Thoracic aorta (tissue), 2 donors: ENCODE results near the gene OXTR. TPM values are rescaled to one million over a fixed set of nuclear protein-coding genes. Genes with fewer than 3 reads are reported as not detected.

Source experiments
- ATAC-seq: fragments of 150-250 bp; one replicate; pipeline ENCODE4 v1.8.0; 2017; ENCODE audit warnings: low read depth; ENCODE audit not compliant: insufficient number of reproducible peaks, low FRiP score
- DNase-seq: peaks from one replicate; pipeline ENCODE4 v3.0.0-alpha.2; 2020; ENCODE audit warnings: low spot score
- H3K27ac ChIP-seq, 2 donors: fragments of 200-600 bp; sonication (generic); 1 replicate in 1 of 2; 2 replicates in 1 of 2; pipeline ENCODE4 v1.5.1; 2016; ENCODE audit warnings: mild to moderate bottlenecking in 2 of 2, moderate library complexity in 2 of 2
- H3K27me3 ChIP-seq: fragments of 200-600 bp; sonication (generic); replicated peaks from 2 replicates; pipeline ENCODE4 v1.6.0; 2016; ENCODE audit warnings: mild to moderate bottlenecking; ENCODE audit not compliant: insufficient read depth
- H3K36me3 ChIP-seq: fragments of 200-600 bp; sonication (generic); one replicate; pipeline ENCODE4 v1.5.1; 2016
- H3K4me1 ChIP-seq, 2 donors: fragments of 200-600 bp; sonication (generic); 1 replicate in 1 of 2; 2 replicates in 1 of 2; pipeline versions ENCODE4 v1.5.1 to v1.6.0; 2016; ENCODE audit warnings: low read depth in 2 of 2, mild to moderate bottlenecking in 1 of 2; ENCODE audit not compliant: control insufficient read depth in 1 of 2
- H3K4me3 ChIP-seq: fragments of 200-600 bp; sonication (generic); 2 replicates; pipeline ENCODE4 v1.5.1; 2016; ENCODE audit warnings: mild to moderate bottlenecking
- H3K9me3 ChIP-seq: fragments of 200-600 bp; sonication (generic); 2 replicates; pipeline ENCODE4 v1.5.1; 2016
- total RNA-seq, 2 donors: library from RNA; depleted of rRNA; stranded (reverse); fragments of >200 nt; gene quantifications; one replicate each; pipeline versions ENCODE4 v1.1.0 to v1.2.3, GENCODE V29; 2016
- TF ChIP-seq, protein P1 (sequence below): fragments of 200-600 bp; sonication (generic); IDR thresholded peaks from one replicate; pipeline ENCODE4 v1.5.1; 2019; ENCODE audit warnings: antibody characterized with exemption

Gene OXTR
- total RNA-seq, 2 donors from 2014 or later = 2.3 to 55.1 TPM

DNA sequence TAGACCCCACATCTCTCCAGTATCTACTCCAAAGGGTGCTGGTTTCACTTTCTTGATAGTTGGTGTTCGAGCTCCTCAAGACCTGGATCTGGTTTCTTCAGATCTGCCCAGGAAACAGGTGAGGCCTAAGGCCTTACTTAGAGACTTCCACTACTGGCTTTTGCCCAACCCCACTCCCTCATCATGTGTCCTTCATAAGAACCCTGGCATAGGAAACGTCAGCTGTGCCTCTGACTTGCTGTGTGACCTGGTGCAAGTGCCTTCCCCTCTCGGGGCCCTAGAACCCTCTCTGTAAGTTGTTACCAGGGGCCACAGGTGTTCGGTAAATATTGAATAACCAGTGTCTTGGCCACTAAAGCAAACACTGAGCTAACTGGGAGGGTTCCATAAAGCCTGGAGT is 3.9 kb downstream of the OXTR start:
- H3K27ac ChIP-seq = no peak overlapping the region
- H3K27me3 ChIP-seq = no peaks in the 10 kb centered on the region
- H3K9me3 ChIP-seq = no peaks in the 10 kb centered on the region
- peaks cover 8 to 29% of the 10 kb centered on the region in 2 donors for H3K4me1 ChIP-seq
- DNase-seq = no peak
- no peak for ATAC-seq
- H3K36me3 ChIP-seq = no peaks in the 10 kb centered on the region
- no peak overlapping the region for H3K4me3 ChIP-seq
- TF ChIP-seq, protein P1, sequence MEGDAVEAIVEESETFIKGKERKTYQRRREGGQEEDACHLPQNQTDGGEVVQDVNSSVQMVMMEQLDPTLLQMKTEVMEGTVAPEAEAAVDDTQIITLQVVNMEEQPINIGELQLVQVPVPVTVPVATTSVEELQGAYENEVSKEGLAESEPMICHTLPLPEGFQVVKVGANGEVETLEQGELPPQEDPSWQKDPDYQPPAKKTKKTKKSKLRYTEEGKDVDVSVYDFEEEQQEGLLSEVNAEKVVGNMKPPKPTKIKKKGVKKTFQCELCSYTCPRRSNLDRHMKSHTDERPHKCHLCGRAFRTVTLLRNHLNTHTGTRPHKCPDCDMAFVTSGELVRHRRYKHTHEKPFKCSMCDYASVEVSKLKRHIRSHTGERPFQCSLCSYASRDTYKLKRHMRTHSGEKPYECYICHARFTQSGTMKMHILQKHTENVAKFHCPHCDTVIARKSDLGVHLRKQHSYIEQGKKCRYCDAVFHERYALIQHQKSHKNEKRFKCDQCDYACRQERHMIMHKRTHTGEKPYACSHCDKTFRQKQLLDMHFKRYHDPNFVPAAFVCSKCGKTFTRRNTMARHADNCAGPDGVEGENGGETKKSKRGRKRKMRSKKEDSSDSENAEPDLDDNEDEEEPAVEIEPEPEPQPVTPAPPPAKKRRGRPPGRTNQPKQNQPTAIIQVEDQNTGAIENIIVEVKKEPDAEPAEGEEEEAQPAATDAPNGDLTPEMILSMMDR = no peak

DNA sequence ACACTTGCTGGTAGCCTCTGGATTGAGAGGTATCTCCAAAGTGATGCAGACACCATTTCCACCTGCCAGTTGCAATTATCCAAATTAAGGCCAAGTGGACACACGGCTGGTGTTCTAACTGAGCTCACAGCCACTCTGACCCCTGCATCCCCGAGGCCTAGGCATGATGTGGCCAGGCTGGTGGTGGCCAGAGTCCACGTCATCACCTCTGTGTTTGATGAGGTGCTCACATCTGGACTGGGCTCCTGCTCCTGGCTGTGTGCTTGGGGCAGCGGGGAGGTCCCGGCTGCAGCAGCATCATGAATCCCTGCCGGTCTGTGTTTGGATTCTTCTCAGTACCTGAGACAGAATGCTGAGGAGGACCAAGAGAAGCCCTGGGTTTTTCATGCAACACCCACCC is 4.9 kb downstream of the OXTR start:
- no peak overlapping the region for H3K27ac ChIP-seq
- no peaks in the 10 kb centered on the region for H3K27me3 ChIP-seq
- no peaks in the 10 kb centered on the region for H3K9me3 ChIP-seq
- DNase-seq (no peak), ATAC-seq (no peak)
- TF ChIP-seq, protein P1 = no peak
- no peaks in the 10 kb centered on the region for H3K36me3 ChIP-seq
- no peak overlapping the region for H3K4me3 ChIP-seq
- H3K4me1 ChIP-seq = peaks cover 8 to 25% of the 10 kb centered on the region in 2 donors

DNA sequence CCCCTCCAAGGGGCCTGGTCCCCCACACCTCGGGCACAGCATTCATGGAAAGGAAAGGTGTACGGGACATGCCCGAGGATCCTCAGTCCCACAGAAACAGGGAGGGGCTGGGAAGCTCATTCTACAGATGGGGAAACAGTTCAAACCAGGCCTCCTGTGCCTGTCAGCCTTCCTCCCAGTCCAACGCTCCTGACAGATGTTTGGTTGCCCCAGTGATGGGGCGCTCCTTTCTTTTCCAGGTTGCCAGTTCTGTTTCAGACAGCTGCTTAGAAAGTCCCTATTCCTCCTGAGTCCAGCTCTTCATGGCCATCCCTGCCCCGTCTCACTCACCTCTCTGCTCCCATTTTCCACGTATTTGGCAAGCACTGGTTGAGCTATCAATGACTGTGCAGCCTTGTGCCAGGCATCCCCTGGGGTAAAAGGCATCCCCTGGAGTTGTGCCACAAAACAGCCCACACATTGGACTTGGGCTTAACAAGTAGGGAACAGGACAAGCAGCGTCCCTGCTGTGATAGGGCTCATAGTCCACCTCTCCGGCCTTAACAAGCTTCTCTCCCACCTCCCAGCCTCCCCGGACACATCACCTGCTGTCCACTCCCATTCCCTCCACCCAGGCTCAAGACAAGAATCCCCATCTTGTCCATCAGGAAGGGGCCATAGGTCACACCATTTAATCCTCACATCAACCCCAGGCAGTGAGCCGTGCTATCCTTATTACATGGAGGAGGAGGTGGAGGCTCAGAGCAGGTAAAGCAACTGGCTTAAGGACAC is 6.6 kb downstream of the OXTR start:
- Histone ChIP-seq H3K27ac (no peak overlapping the region), H3K27me3 (no peaks in the 10 kb centered on the region), H3K36me3 (no peaks in the 10 kb centered on the region), H3K4me1 (peaks cover 0 to 8% of the 10 kb centered on the region in 2 donors), H3K9me3 (no peaks in the 10 kb centered on the region), H3K4me3 (no peak overlapping the region)
- DNase-seq (no peak), ATAC-seq (no peak)
- TF ChIP-seq, protein P1 = no peak

DNA sequence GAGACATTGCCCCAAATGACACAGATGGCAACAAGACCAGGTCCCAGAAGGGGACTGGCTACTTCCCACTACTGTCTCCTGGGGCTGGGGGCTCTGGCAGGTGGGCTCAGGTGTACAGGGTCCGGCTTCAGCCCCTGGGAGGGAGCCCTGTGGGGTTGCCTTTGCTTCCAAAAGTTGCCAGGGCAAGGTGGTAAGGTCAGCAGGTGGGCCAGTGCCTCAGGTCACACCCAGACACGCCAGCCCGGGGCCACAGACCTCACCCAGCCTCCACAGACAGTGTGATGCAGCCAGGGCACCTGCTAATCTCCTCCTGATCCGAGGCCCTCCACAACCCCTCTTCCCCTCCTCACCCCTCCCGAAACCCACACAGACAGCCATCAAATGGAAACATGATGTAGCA is 7.5 kb downstream of the OXTR start:
- H3K9me3 ChIP-seq = no peaks in the 10 kb centered on the region
- H3K27me3 ChIP-seq = no peaks in the 10 kb centered on the region
- ATAC-seq = no peak
- DNase-seq = no peak
- no peak overlapping the region for H3K27ac ChIP-seq
- H3K4me3 ChIP-seq = no peak overlapping the region
- H3K36me3 ChIP-seq = no peaks in the 10 kb centered on the region
- TF ChIP-seq, protein P1 = no peak
- H3K4me1 ChIP-seq = no peaks in the 10 kb centered on the region

DNA sequence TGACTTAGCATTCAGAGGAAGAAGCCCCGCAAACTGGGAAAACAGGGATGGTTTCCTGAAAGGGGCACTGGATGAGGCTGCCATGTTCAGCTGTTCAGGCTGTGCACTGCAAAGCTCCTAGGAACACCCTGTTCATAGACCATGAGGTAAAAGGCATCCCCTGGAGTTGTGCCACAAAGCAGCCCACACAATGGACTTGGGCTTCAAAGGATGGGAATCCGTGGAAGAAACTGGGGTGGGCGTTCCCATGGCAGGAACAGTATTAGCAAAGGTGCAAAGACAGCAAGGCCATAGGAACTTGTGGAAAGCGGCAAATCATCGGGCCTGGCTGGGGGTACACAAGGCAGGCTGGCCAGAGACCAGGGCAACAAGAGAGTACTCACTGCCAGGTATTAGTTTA is 8.9 kb downstream of the OXTR start:
- no peaks in the 10 kb centered on the region for H3K36me3 ChIP-seq
- no peaks in the 10 kb centered on the region for H3K9me3 ChIP-seq
- no peaks in the 10 kb centered on the region for H3K4me1 ChIP-seq
- no peaks in the 10 kb centered on the region for H3K27me3 ChIP-seq
- DNase-seq = no peak
- ATAC-seq = no peak
- H3K27ac ChIP-seq = no peak overlapping the region
- TF ChIP-seq, protein P1 = no peak
- H3K4me3 ChIP-seq = no peak overlapping the region
